Measurements from ENCODE around the gene STX8. TPM values are rescaled to one million over a fixed set of nuclear protein-coding genes. Genes with fewer than 3 reads are reported as not detected.
A peak's percentile ranks its signal among the peaks of the same experiment; 100 is the strongest.

Gene STX8
- polyA plus RNA-seq, 1 of the 3 experiments (the other 2 are of a cell fraction), result 51.3 TPM

DNA sequence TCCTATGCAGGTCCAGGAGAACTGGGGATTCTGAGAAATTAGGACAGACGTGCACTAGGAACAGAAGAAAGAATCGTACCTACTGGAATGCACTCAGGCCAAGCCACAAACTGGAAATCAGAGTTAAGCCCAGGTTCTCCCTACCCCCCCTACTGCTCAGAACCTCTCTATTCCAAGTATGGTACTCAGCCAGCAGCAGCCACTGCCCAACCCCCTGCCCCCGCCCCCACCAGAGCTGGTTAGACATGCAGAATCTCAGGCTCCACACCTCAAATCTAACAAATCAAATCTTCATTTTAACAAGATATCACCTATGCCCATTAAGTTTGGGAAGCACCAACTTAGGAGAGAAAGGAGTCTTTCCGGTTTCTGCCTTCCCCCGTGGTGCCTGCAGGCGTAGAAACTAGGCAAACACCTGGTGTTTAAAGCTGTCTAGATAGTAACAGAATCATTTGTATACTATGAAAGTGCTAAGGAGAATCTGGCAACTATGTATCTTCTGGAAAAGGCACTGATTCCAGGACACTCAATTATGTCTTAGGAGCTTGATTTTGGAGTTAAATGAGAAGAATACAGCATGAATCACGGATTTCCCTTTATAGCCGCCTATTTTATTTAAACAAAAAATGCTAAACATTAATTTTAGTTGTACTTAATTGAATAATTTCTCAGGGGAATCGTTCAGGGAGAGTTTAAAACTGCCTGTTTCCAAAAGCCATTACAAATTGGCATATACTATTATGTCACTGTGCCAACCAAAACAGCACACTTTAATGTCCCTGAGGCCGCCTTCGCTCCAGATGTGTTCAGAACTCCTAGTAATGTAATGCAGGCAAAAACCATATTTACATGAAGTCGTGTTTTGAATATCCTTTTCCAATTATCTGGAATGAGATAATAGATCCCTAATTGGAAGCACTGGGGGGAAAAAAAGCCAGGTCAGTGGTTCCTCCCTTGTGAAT, 166.5 kb downstream of the STX8 start:
- no peaks in the 10 kb centered on the region for H3K9me2 ChIP-seq
- no peaks in the 10 kb centered on the region for H3F3A ChIP-seq (replicated peaks; ENCODE audit: insufficient read depth)
- ChIA-PET CTCF (interaction anchor here (0.9 to 2.4 kb wide), 4 partner anchors 10 to 112 kb away, joined by 3 to 9 read pairs (median 3); no protein-coding TSS in a partner anchor), POLR2A (no interaction called here)
- no peak overlapping the region for H3K4me2 ChIP-seq
- peak in 1 of 2 experiments; percentile 64; a peak in 1 of 4 replicates for TF ChIP-seq EP300 (IDR thresholded peaks at IDR 0.05; ENCODE audit: borderline replicate concordance in 1 of 2, low read depth in 1 of 2, low read length in 1 of 2)
- TF ChIP-seq TCF12 (IDR thresholded peaks at IDR 0.05), result no peak
- TF ChIP-seq, protein P1, sequence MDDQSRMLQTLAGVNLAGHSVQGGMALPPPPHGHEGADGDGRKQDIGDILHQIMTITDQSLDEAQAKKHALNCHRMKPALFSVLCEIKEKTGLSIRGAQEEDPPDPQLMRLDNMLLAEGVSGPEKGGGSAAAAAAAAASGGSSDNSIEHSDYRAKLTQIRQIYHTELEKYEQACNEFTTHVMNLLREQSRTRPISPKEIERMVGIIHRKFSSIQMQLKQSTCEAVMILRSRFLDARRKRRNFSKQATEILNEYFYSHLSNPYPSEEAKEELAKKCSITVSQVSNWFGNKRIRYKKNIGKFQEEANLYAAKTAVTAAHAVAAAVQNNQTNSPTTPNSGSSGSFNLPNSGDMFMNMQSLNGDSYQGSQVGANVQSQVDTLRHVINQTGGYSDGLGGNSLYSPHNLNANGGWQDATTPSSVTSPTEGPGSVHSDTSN (IDR thresholded peaks at IDR 0.05), result no peak
- TF ChIP-seq TAF1 (IDR thresholded peaks at IDR 0.05; ENCODE audit: borderline replicate concordance, low read depth, low read length), result no peak
- TF ChIP-seq, protein P2, sequence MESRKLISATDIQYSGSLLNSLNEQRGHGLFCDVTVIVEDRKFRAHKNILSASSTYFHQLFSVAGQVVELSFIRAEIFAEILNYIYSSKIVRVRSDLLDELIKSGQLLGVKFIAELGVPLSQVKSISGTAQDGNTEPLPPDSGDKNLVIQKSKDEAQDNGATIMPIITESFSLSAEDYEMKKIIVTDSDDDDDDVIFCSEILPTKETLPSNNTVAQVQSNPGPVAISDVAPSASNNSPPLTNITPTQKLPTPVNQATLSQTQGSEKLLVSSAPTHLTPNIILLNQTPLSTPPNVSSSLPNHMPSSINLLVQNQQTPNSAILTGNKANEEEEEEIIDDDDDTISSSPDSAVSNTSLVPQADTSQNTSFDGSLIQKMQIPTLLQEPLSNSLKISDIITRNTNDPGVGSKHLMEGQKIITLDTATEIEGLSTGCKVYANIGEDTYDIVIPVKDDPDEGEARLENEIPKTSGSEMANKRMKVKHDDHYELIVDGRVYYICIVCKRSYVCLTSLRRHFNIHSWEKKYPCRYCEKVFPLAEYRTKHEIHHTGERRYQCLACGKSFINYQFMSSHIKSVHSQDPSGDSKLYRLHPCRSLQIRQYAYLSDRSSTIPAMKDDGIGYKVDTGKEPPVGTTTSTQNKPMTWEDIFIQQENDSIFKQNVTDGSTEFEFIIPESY (IDR thresholded peaks at IDR 0.05; ENCODE audit: borderline replicate concordance, low read depth), result no peak
- TF ChIP-seq, protein P3, sequence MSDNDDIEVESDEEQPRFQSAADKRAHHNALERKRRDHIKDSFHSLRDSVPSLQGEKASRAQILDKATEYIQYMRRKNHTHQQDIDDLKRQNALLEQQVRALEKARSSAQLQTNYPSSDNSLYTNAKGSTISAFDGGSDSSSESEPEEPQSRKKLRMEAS (IDR thresholded peaks at IDR 0.05; ENCODE audit: low read depth), result no peak
- TF ChIP-seq NRF1 (IDR thresholded peaks at IDR 0.05; ENCODE audit: low read depth, low read length), result no peak
- peak; percentile 58 for TF ChIP-seq CHD2 (IDR thresholded peaks at IDR 0.05; ENCODE audit: low read length, partially characterized antibody)
- TF ChIP-seq RAD21 (IDR thresholded peaks at IDR 0.05; ENCODE audit: low read length), result no peak
- no peak for TF ChIP-seq GABPA (IDR thresholded peaks at IDR 0.05; ENCODE audit: low read depth)
- no peak for TF ChIP-seq MEF2A (IDR thresholded peaks at IDR 0.05; ENCODE audit: borderline replicate concordance, low read depth)
- TF ChIP-seq, protein P4, sequence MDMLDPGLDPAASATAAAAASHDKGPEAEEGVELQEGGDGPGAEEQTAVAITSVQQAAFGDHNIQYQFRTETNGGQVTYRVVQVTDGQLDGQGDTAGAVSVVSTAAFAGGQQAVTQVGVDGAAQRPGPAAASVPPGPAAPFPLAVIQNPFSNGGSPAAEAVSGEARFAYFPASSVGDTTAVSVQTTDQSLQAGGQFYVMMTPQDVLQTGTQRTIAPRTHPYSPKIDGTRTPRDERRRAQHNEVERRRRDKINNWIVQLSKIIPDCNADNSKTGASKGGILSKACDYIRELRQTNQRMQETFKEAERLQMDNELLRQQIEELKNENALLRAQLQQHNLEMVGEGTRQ (IDR thresholded peaks at IDR 0.05; ENCODE audit: borderline replicate concordance, low read depth, low read length), result no peak
- peak; percentile 70; the same call in 1 of the 2 replicates for TF ChIP-seq RCOR1 (IDR thresholded peaks at IDR 0.05; ENCODE audit: low read length)
- TF ChIP-seq FOXM1 (IDR thresholded peaks at IDR 0.05; ENCODE audit: low read depth), result no peak
- TF ChIP-seq TEAD4 (IDR thresholded peaks at IDR 0.05; ENCODE audit: borderline replicate concordance, insufficient read depth), result no peak
- no peaks in the 10 kb centered on the region for H3K27me3 ChIP-seq (ENCODE audit: insufficient read depth)
- 51% methylated on average over 12 of the region's 12 CpGs for WGBS (ENCODE audit: low lambda C conversion rate)
- H3K27ac ChIP-seq (ENCODE audit: low read depth in 2 of 2, low read length in 1 of 2), result peak overlapping the region in 1 of 2 experiments; percentile 75; a peak in 2 of 4 replicates
- peaks cover 0 to 15% of the 10 kb centered on the region in 2 experiments; a peak in 2 of 4 replicates for H3K4me1 ChIP-seq (ENCODE audit: control insufficient read depth in 1 of 2, insufficient read depth in 2 of 2, low read depth in 1 of 2, low read length in 1 of 2)
- no peaks in the 10 kb centered on the region for H3K79me2 ChIP-seq (ENCODE audit: insufficient read depth)
- H3K9me3 ChIP-seq, result no peaks in the 10 kb centered on the region
- H3K36me3 ChIP-seq (replicated peaks in 1 of 2; ENCODE audit: control insufficient read depth in 1 of 2, insufficient read depth in 2 of 2, low read length in 1 of 2), result no peaks in the 10 kb centered on the region
- peak; percentile 52 for DNase-seq
- no peak overlapping the region for H3K9ac ChIP-seq
- no peak overlapping the region for H3K4me3 ChIP-seq (ENCODE audit: low read depth in 2 of 2, low read length in 1 of 2)
- no peak overlapping the region for H2AFZ ChIP-seq (ENCODE audit: low read depth)
- no peaks in the 10 kb centered on the region for H4K20me1 ChIP-seq (ENCODE audit: insufficient read depth)

Measured in SK-N-SH (cell line).